OCI-LY7 (cell line): ENCODE measurements around the gene MAFF. TPM values are rescaled to one million over a fixed set of nuclear protein-coding genes. Genes with fewer than 3 reads are reported as not detected.

Source experiments
- BruUV-seq: library from RNA; stranded (reverse); fragments of 400-500 nt; replicated peaks from 2 replicates; lab custom pipeline; 2021; lab: Mats Ljungman, UMichigan
- CTCF ChIA-PET: fragments of 300-600 bp; sonication (Branson Sonifier 250); formaldehyde crosslinking; loops from one replicate; lab custom pipeline; 2022; ENCODE audit warnings: antibody characterized with exemption; ENCODE audit not compliant: unreplicated experiment; lab: Charles Lee
- POLR2A ChIA-PET: fragments of 300-600 bp; sonication (Branson Sonifier 250); formaldehyde crosslinking; loops from one replicate; lab custom pipeline; 2022; ENCODE audit warnings: antibody characterized with exemption; lab: Charles Lee
- DNase-seq: peaks from one replicate; pipeline ENCODE4 v3.0.0-alpha.2; 2015; ENCODE audit warnings: low spot score
- H2AFZ ChIP-seq: fragments of 200-600 bp; sonication (generic), shearing (Covaris generic); 2 replicates; pipeline ENCODE4 v1.6.1; 2014; ENCODE audit warnings: mild to moderate bottlenecking, antibody characterized with exemption, low read length, moderate library complexity
- H3K27ac ChIP-seq: fragments of 200-600 bp; sonication (generic); 2 replicates; pipeline ENCODE4 v1.5.1; 2014; ENCODE audit warnings: mixed run types, low read depth, mild to moderate bottlenecking, moderate library complexity, low read length, inconsistent platforms; ENCODE audit not compliant: poor library complexity, severe bottlenecking
- H3K36me3 ChIP-seq: fragments of 200-600 bp; sonication (generic); 2 replicates; pipeline ENCODE4 v1.6.1; 2014; ENCODE audit warnings: mild to moderate bottlenecking, antibody characterized with exemption, low read length, moderate library complexity, mixed read lengths; ENCODE audit not compliant: insufficient read depth
- H3K4me1 ChIP-seq: fragments of 200-600 bp; sonication (generic); 2 replicates; pipeline ENCODE4 v1.5.1; 2014; ENCODE audit warnings: mild to moderate bottlenecking, low read length; ENCODE audit not compliant: insufficient read depth, poor library complexity, severe bottlenecking
- H3K4me2 ChIP-seq: fragments of 200-600 bp; sonication (generic); 2 replicates; pipeline ENCODE4 v1.6.1; 2014; ENCODE audit warnings: mild to moderate bottlenecking, low read length
- H3K4me3 ChIP-seq: fragments of 200-600 bp; sonication (generic); 2 replicates; pipeline ENCODE4 v1.5.1; 2014; ENCODE audit warnings: mild to moderate bottlenecking, low read depth, low read length; ENCODE audit not compliant: poor library complexity, severe bottlenecking
- H3K79me2 ChIP-seq: fragments of 200-600 bp; sonication (generic); 2 replicates; pipeline ENCODE4 v1.6.1; 2016; ENCODE audit warnings: low read depth, mild to moderate bottlenecking, low read length, moderate library complexity, mixed read lengths; ENCODE audit not compliant: insufficient read depth
- H3K9me2 ChIP-seq: fragments of 200-600 bp; sonication (generic); 2 replicates; pipeline ENCODE4 v1.6.1; 2016; ENCODE audit warnings: mild to moderate bottlenecking, low read length, mixed read lengths; ENCODE audit not compliant: insufficient read depth
- H3K9me3 ChIP-seq: fragments of 200-600 bp; sonication (generic); 2 replicates; pipeline ENCODE4 v1.6.1; 2014; ENCODE audit warnings: mild to moderate bottlenecking, mixed run types, low read length, mixed read lengths
- H4K20me1 ChIP-seq: fragments of 200-600 bp; sonication (generic); 2 replicates; pipeline ENCODE4 v1.6.1; 2014; ENCODE audit warnings: mild to moderate bottlenecking, antibody characterized with exemption, low read length, moderate library complexity, mixed read lengths; ENCODE audit not compliant: insufficient read depth
- CTCF ChIP-seq: fragments of 200-600 bp; sonication (generic); conservative IDR thresholded peaks from 2 replicates; pipeline ENCODE4 v1.5.1; 2014; ENCODE audit warnings: mild to moderate bottlenecking, antibody characterized with exemption, low read length, moderate library complexity, mixed read lengths
- EZH2phosphoT487 ChIP-seq: fragments of 200-600 bp; sonication (generic); IDR thresholded peaks from 2 replicates; pipeline ENCODE4 v1.6.1; 2018; ENCODE audit warnings: low read depth, borderline replicate concordance, mild to moderate bottlenecking, mixed run types, antibody characterized with exemption, low read length, moderate library complexity, mixed read lengths
- intact Hi-C: fragments of 100-400 bp; cut with micrococcal nuclease; formaldehyde crosslinking; loops from one replicate; pipeline ENCODE4 v1.10.0; 2022; ENCODE audit not compliant: unreplicated experiment
- total RNA-seq, 2 experiments: library from RNA; depleted of rRNA in 1 of 2; stranded (reverse); fragments of >200 nt in 1 of 2; shearing (Covaris generic) in 1 of 2; gene quantifications; 2 replicates each; pipeline ENCODE4 v1.2.3, GENCODE V29; 2014 to 2022

Gene MAFF
- total RNA-seq, 2 experiments from 2014 or later: 3.4 to 3.8 TPM

GRCh38 chr22:38230108-38230825 is 28.5 kb downstream of the MAFF start:
- H3K4me1 ChIP-seq: peaks cover 9% of the 10 kb centered on the region
- H3K4me2 ChIP-seq: no peak overlapping the region
- no peak overlapping the region for H3K27ac ChIP-seq
- H2AFZ ChIP-seq: no peak overlapping the region
- DNase-seq: peak; percentile 24
- no peaks in the 10 kb centered on the region for H4K20me1 ChIP-seq
- ChIA-PET CTCF (no interaction called here), POLR2A (no interaction called here)
- H3K36me3 ChIP-seq: peaks cover 36% of the 10 kb centered on the region; the same call in 1 of the 2 replicates
- no peak overlapping the region for H3K4me3 ChIP-seq
- BruUV-seq: no TSS peak
- intact Hi-C loops: no loop called here
- H3K79me2 ChIP-seq: no peaks in the 10 kb centered on the region
- no peaks in the 10 kb centered on the region for H3K9me2 ChIP-seq
- TF ChIP-seq CTCF (peak; percentile 64), EZH2phosphoT487 (no peak)
- no peaks in the 10 kb centered on the region for H3K9me3 ChIP-seq

GRCh38 chr22:38230916-38231315 is 29.1 kb downstream of the MAFF start:
- TF ChIP-seq CTCF: no peak
- H3K9me2 ChIP-seq: no peaks in the 10 kb centered on the region
- intact Hi-C loops: no loop called here

GRCh38 chr22:38232196-38232595 is 30.4 kb downstream of the MAFF start:
- no peak overlapping the region for H3K4me3 ChIP-seq
- ChIA-PET POLR2A (no interaction called here), CTCF (no interaction called here)
- DNase-seq: no peak
- no peak overlapping the region for H3K4me2 ChIP-seq
- H3K4me1 ChIP-seq: peaks cover 9% of the 10 kb centered on the region
- H3K27ac ChIP-seq: no peak overlapping the region
- H3K36me3 ChIP-seq: peaks cover 40% of the 10 kb centered on the region; the same call in 1 of the 2 replicates
- no TSS peak for BruUV-seq
- no peaks in the 10 kb centered on the region for H3K79me2 ChIP-seq
- H4K20me1 ChIP-seq: no peaks in the 10 kb centered on the region
- H3K9me3 ChIP-seq: no peaks in the 10 kb centered on the region
- intact Hi-C loops: no loop called here
- no peaks in the 10 kb centered on the region for H3K9me2 ChIP-seq
- no peak overlapping the region for H2AFZ ChIP-seq
- TF ChIP-seq CTCF (no peak), EZH2phosphoT487 (no peak)

More at GRCh38 chr22:38230916-38231315, 29.1 kb downstream of the MAFF start:
- Histone ChIP-seq H4K20me1 (no peaks in the 10 kb centered on the region), H3K4me3 (no peak overlapping the region), H3K79me2 (no peaks in the 10 kb centered on the region), H3K27ac (no peak overlapping the region), H3K9me3 (no peaks in the 10 kb centered on the region), H2AFZ (no peak overlapping the region), H3K36me3 (peaks cover 37% of the 10 kb centered on the region; the same call in 1 of the 2 replicates), H3K4me1 (peaks cover 9% of the 10 kb centered on the region), H3K4me2 (no peak overlapping the region)
- no peak for DNase-seq
- BruUV-seq: no TSS peak
- POLR2A ChIA-PET: no interaction called here
- CTCF ChIA-PET: no interaction called here
